ENCODE data around the gene GK2. TPM values are rescaled to one million over a fixed set of nuclear protein-coding genes. Genes with fewer than 3 reads are reported as not detected.

Gene GK2
- total and polyA plus RNA-seq, 2 of the 4 experiments (the other 2 are of a cell fraction): not detected

DNA sequence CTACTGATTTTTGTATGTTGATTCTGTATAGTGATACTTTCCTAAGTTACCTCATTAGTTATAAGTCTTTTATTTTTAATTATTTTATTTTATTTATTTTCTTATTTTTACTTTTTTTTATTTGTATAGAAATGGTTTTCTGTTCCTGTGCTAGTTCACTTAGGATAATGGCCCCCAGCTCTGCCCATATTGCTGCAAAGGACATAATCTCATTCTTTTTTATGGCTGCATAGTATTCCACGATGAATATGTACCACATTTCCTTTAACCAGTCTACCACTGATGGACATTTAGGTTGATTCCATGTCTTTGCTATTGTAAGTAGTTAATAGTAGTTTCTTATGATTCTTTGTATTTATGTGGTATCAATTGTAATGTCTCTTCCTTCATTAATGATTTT, 31.5 kb upstream of the GK2 start:
- TF ChIP-seq, protein P1, sequence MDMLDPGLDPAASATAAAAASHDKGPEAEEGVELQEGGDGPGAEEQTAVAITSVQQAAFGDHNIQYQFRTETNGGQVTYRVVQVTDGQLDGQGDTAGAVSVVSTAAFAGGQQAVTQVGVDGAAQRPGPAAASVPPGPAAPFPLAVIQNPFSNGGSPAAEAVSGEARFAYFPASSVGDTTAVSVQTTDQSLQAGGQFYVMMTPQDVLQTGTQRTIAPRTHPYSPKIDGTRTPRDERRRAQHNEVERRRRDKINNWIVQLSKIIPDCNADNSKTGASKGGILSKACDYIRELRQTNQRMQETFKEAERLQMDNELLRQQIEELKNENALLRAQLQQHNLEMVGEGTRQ (IDR thresholded peaks at IDR 0.05; ENCODE audit: low read depth, low read length): no peak
- TF ChIP-seq RCOR1 (IDR thresholded peaks at IDR 0.05; ENCODE audit: insufficient replicate concordance, low read length) (no peak), MAFK (IDR thresholded peaks at IDR 0.05; ENCODE audit: low read depth, low read length) (no peak), BHLHE40 (IDR thresholded peaks at IDR 0.05; ENCODE audit: low read depth, low read length) (no peak), MXI1 (IDR thresholded peaks at IDR 0.05; ENCODE audit: borderline replicate concordance, low read depth, low read length) (no peak), FOS (IDR thresholded peaks at IDR 0.05; ENCODE audit: low read depth, low read length) (no peak), POLR2A (IDR thresholded peaks at IDR 0.05; ENCODE audit: low read depth, low read length) (no peak)
- BruUV-seq (replicated peaks): no TSS peak
- Histone ChIP-seq H3K18ac (ENCODE audit: low read depth, low read length) (no peak overlapping the region), H2AK5ac (ENCODE audit: low read depth, low read length) (no peak overlapping the region), H3K9ac (ENCODE audit: low read depth, low read length) (no peak overlapping the region), H3K23ac (ENCODE audit: low read depth, low read length) (no peak overlapping the region), H2BK5ac (ENCODE audit: low read depth, low read length, poor library complexity, severe bottlenecking) (no peak overlapping the region), H3K27me3 (ENCODE audit: control insufficient read depth, insufficient read depth, low read length) (no peaks in the 10 kb centered on the region), H3K27ac (ENCODE audit: insufficient read depth, low read length) (no peak overlapping the region), H2BK20ac (ENCODE audit: low read depth, low read length) (no peak overlapping the region), H2AFZ (replicated peaks; ENCODE audit: low read length, poor library complexity) (no peak overlapping the region), H3K9me3 (ENCODE audit: control insufficient read depth, insufficient read depth, low read length) (no peaks in the 10 kb centered on the region), H3K14ac (replicated peaks; ENCODE audit: low read depth, low read length) (no peak overlapping the region), H2BK120ac (ENCODE audit: low read depth, low read length) (no peak overlapping the region), H4K8ac (ENCODE audit: low read depth in 2 of 2, low read length in 2 of 2) (no peak overlapping the region), H4K91ac (ENCODE audit: insufficient read depth, low read depth, low read length) (no peak overlapping the region), H4K20me1 (ENCODE audit: insufficient read depth, low read length) (no peaks in the 10 kb centered on the region), H3K4me1 (ENCODE audit: control insufficient read depth, insufficient read depth, low read length) (no peaks in the 10 kb centered on the region), H3K4me3 (ENCODE audit: insufficient read depth, low read depth, low read length) (no peak overlapping the region), H3K4me2 (ENCODE audit: low read depth, low read length) (no peak overlapping the region), H3K9me1 (ENCODE audit: insufficient read depth, low read length) (no peaks in the 10 kb centered on the region), H4K5ac (ENCODE audit: low read depth, low read length) (no peak overlapping the region), H3K36me3 (ENCODE audit: control insufficient read depth, insufficient read depth, low read length) (no peaks in the 10 kb centered on the region), H3K4ac (ENCODE audit: low read depth, low read length) (no peak overlapping the region), H3K56ac (ENCODE audit: extremely low read depth, insufficient read depth, low read length) (no peak overlapping the region), H2BK15ac (ENCODE audit: low read depth, low read length) (no peak overlapping the region), H3K79me1 (ENCODE audit: low read depth in 1 of 2, low read length in 2 of 2) (no peaks in the 10 kb centered on the region), H2AK9ac (replicated peaks; ENCODE audit: low read depth, low read length, poor library complexity) (no peak overlapping the region)
- DNase-seq (no peak), ATAC-seq (ENCODE audit: low read depth) (no peak)
- in situ Hi-C loops (cut with MboI; ENCODE audit: low sequenced_read_pairs): no loop called here
- dilution Hi-C loops (cut with HindIII; ENCODE audit: low sequenced_read_pairs, unreplicated experiment): no loop called here
- no CpG with 5 or more reads among the region's 1 CpG for WGBS, 2 experiments (ENCODE audit: extremely low coverage in 2 of 2, insufficient read length in 1 of 2)
- intact Hi-C loops (cut with micrococcal nuclease): no loop called here
- ChIA-PET POLR2A (ENCODE audit: unreplicated experiment) (no interaction called here), CTCF (no interaction called here)
